WTC11 (cell line): ENCODE results near the gene CCHCR1. TPM values are rescaled to one million over a fixed set of nuclear protein-coding genes. Genes with fewer than 3 reads are reported as not detected.

Experiments
- ATAC-seq: fragments of 200-7000 bp; cut with Tn5 transposase; 2 replicates; pipeline ENCODE4 v1.10.0; 2021; ENCODE audit warnings: mild to moderate bottlenecking, moderate library complexity
- CTCF ChIA-PET: fragments of 300-600 bp; sonication (Branson Sonifier 250); formaldehyde crosslinking; loops from one replicate; lab custom pipeline; 2021; ENCODE audit warnings: antibody characterized with exemption; lab: Charles Lee
- POLR2A ChIA-PET: fragments of 350-600 bp; sonication (Branson Sonifier 250); formaldehyde crosslinking; loops from one replicate; lab custom pipeline; 2021; ENCODE audit warnings: antibody characterized with exemption; lab: Charles Lee
- DNase-seq: peaks from one replicate; pipeline ENCODE4 v3.0.0; 2021; ENCODE audit warnings: low spot score
- H3K27ac Mint-ChIP-seq: 2 replicates; pipeline ENCODE4 v1.8.0; 2021; ENCODE audit warnings: mixed read lengths
- H3K27me3 Mint-ChIP-seq: 2 replicates; pipeline ENCODE4 v1.8.0; 2021; ENCODE audit warnings: low read depth, mild to moderate bottlenecking, moderate library complexity, mixed read lengths
- H3K36me3 Mint-ChIP-seq: 2 replicates; pipeline ENCODE4 v1.8.0; 2021; ENCODE audit warnings: mixed read lengths
- H3K4me1 Mint-ChIP-seq: 2 replicates; pipeline ENCODE4 v1.8.0; 2022; ENCODE audit warnings: mixed read lengths
- H3K4me3 Mint-ChIP-seq: 2 replicates; pipeline ENCODE4 v1.8.0; 2021; ENCODE audit warnings: mild to moderate bottlenecking, moderate library complexity, mixed read lengths
- H3K9me3 Mint-ChIP-seq: 2 replicates; pipeline ENCODE4 v1.8.0; 2021; ENCODE audit warnings: mixed read lengths
- ATF1 ChIP-seq: sonication (generic); formaldehyde crosslinking; IDR thresholded peaks from 2 replicates; pipeline ENCODE4 v1.8.1; 2023; ENCODE audit warnings: mild to moderate bottlenecking, moderate library complexity, missing genetic modification reagents
- CBFB ChIP-seq: sonication (generic); formaldehyde crosslinking; IDR thresholded peaks from 2 replicates; pipeline ENCODE4 v1.8.1; 2022; ENCODE audit warnings: mild to moderate bottlenecking, low read depth, missing genetic modification reagents
- CREM ChIP-seq: sonication (generic); formaldehyde crosslinking; IDR thresholded peaks from 2 replicates; pipeline ENCODE4 v1.8.1; 2022; ENCODE audit warnings: mild to moderate bottlenecking, missing genetic modification reagents, moderate library complexity
- FOXK1 ChIP-seq: sonication (generic); formaldehyde crosslinking; IDR thresholded peaks from 2 replicates; pipeline ENCODE4 v1.8.0; 2022; ENCODE audit warnings: mild to moderate bottlenecking, moderate library complexity, missing genetic modification reagents
- JAZF1 ChIP-seq: fragments of 250-450 bp; sonication (Bioruptor Pico); IDR thresholded peaks from 2 replicates; pipeline ENCODE4 v1.9.0; 2021; ENCODE audit warnings: moderate library complexity, mild to moderate bottlenecking, inconsistent platforms
- JUN ChIP-seq: sonication (generic); formaldehyde crosslinking; IDR thresholded peaks from 2 replicates; pipeline ENCODE4 v1.8.0; 2023; ENCODE audit warnings: mild to moderate bottlenecking, missing genetic modification reagents
- NFATC4 ChIP-seq: fragments of 250-450 bp; sonication (Bioruptor Pico); IDR thresholded peaks from 2 replicates; pipeline ENCODE4 v1.9.0; 2021; ENCODE audit warnings: mild to moderate bottlenecking
- NFE2L1 ChIP-seq: sonication (generic); formaldehyde crosslinking; IDR thresholded peaks from 2 replicates; pipeline ENCODE4 v1.8.1; 2023; ENCODE audit warnings: missing genetic modification reagents
- SMAD3 ChIP-seq: sonication (generic); formaldehyde crosslinking; IDR thresholded peaks from 2 replicates; pipeline ENCODE4 v1.8.0; 2022; ENCODE audit warnings: missing genetic modification reagents, mild to moderate bottlenecking, borderline replicate concordance
- SOX15 ChIP-seq: fragments of 250-450 bp; sonication (Bioruptor Pico); IDR thresholded peaks from 2 replicates; pipeline ENCODE4 v1.9.0; 2021; ENCODE audit warnings: mild to moderate bottlenecking
- ZBTB21 ChIP-seq: sonication (generic); formaldehyde crosslinking; IDR thresholded peaks from 2 replicates; pipeline ENCODE4 v1.8.1; 2023; ENCODE audit warnings: mild to moderate bottlenecking, missing genetic modification reagents, borderline replicate concordance
- ZNF263 ChIP-seq: sonication (generic); formaldehyde crosslinking; IDR thresholded peaks from 2 replicates; pipeline ENCODE4 v1.8.1; 2022; ENCODE audit warnings: low read depth, mild to moderate bottlenecking, moderate library complexity, missing genetic modification reagents
- ZNF317 ChIP-seq: sonication (generic); formaldehyde crosslinking; IDR thresholded peaks from 2 replicates; pipeline ENCODE4 v1.8.1; 2023; ENCODE audit warnings: low read depth, mild to moderate bottlenecking, moderate library complexity, missing genetic modification reagents, borderline replicate concordance
- total RNA-seq: library from RNA; stranded (reverse); gene quantifications from 3 replicates; pipeline ENCODE4 v1.2.3, GENCODE V29; 2021
- TF ChIP-seq, protein P1 (sequence below): fragments of 250-450 bp; sonication (Bioruptor Pico); IDR thresholded peaks from 2 replicates; pipeline ENCODE4 v2.1.2; 2022; ENCODE audit warnings: mild to moderate bottlenecking, moderate library complexity
- TF ChIP-seq, protein P2 (sequence below): sonication (generic); formaldehyde crosslinking; IDR thresholded peaks from 2 replicates; pipeline ENCODE4 v1.8.1; 2022; ENCODE audit warnings: missing genetic modification reagents, borderline replicate concordance
- TF ChIP-seq, protein P3 (sequence below): fragments of 250-450 bp; sonication (Bioruptor Pico); IDR thresholded peaks from 2 replicates; pipeline ENCODE4 v1.9.0; 2021; ENCODE audit warnings: mild to moderate bottlenecking
- TF ChIP-seq, protein P4 (sequence below): fragments of 250-450 bp; sonication (Bioruptor Pico); IDR thresholded peaks from 2 replicates; pipeline ENCODE4 v1.9.0; 2021; ENCODE audit warnings: mild to moderate bottlenecking, borderline replicate concordance
- TF ChIP-seq, protein P5 (sequence below): fragments of 250-450 bp; sonication (Bioruptor Pico); IDR thresholded peaks from 2 replicates; pipeline ENCODE4 v1.8.0; 2021; ENCODE audit warnings: mild to moderate bottlenecking
- TF ChIP-seq, protein P6 (sequence below): sonication (generic); formaldehyde crosslinking; IDR thresholded peaks from 2 replicates; pipeline ENCODE4 v1.8.1; 2023; ENCODE audit warnings: mild to moderate bottlenecking, missing genetic modification reagents, moderate library complexity
- TF ChIP-seq, protein P7 (sequence below): sonication (generic); formaldehyde crosslinking; IDR thresholded peaks from 2 replicates; pipeline ENCODE4 v1.8.1; 2023; ENCODE audit warnings: mild to moderate bottlenecking, missing genetic modification reagents, moderate library complexity
- TF ChIP-seq, protein P8 (sequence below): sonication (generic); formaldehyde crosslinking; conservative IDR thresholded peaks from 2 replicates; pipeline ENCODE4 v1.8.1; 2022; ENCODE audit warnings: mild to moderate bottlenecking, missing genetic modification reagents
- TF ChIP-seq, protein P9 (sequence below): fragments of 250-450 bp; sonication (Bioruptor Pico); IDR thresholded peaks from 2 replicates; pipeline ENCODE4 v1.9.0; 2021; ENCODE audit warnings: mild to moderate bottlenecking

CCHCR1 gene
- total RNA-seq, 1 experiment from 2014 or later, result 58.7 TPM

DNA sequence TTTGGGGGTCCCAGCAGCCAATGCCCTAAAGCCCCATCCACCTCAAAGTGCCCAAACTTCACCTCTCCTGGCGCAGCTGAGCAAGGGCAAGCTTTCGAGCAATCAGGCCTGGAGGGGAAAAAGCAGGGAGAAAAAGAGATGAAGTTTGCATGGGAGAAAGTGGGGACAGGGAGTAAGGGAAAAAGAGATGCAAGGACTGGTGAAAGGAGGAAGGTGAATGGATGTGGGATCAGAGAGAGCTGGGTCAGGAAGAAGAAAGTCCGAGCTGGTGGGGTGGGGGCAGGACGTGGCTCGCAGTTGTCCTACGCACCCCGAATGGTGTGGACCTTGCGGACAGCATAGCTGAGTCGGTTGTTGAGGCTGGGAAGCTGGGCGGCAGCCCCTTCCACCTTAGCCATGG is 12.2 kb downstream of the CCHCR1 start:
- POLR2A ChIA-PET, result interaction anchor here (0.9 kb wide), 1 partner anchor 27 kb away, joined by 4 read pairs; no protein-coding TSS in a partner anchor
- CTCF ChIA-PET, result interaction anchor here (0.6 to 1.6 kb wide), 2 partner anchors 8 to 531 kb away, joined by 3 to 6 read pairs; no protein-coding TSS in a partner anchor
- DNase-seq (no peak), ATAC-seq (no peak)
- no peak overlapping the region; the same call in 1 of the 2 replicates for H3K27ac Mint-ChIP-seq
- H3K4me1 Mint-ChIP-seq, result peaks cover 20% of the 10 kb centered on the region
- H3K9me3 Mint-ChIP-seq, result no peaks in the 10 kb centered on the region
- TF ChIP-seq SOX15, result no peak
- TF ChIP-seq SMAD3 (CRISPR knock-in tag), result no peak
- no peak for TF ChIP-seq CREM
- no peak for TF ChIP-seq NFE2L1 (CRISPR knock-in tag)
- no peak for TF ChIP-seq NFATC4 (CRISPR knock-in tag)
- TF ChIP-seq, protein P1, sequence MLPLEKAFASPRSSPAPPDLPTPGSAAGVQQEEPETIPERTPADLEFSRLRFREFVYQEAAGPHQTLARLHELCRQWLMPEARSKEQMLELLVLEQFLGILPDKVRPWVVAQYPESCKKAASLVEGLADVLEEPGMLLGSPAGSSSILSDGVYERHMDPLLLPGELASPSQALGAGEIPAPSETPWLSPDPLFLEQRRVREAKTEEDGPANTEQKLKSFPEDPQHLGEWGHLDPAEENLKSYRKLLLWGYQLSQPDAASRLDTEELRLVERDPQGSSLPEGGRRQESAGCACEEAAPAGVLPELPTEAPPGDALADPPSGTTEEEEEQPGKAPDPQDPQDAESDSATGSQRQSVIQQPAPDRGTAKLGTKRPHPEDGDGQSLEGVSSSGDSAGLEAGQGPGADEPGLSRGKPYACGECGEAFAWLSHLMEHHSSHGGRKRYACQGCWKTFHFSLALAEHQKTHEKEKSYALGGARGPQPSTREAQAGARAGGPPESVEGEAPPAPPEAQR (CRISPR knock-in tag), result no peak
- TF ChIP-seq, protein P2, sequence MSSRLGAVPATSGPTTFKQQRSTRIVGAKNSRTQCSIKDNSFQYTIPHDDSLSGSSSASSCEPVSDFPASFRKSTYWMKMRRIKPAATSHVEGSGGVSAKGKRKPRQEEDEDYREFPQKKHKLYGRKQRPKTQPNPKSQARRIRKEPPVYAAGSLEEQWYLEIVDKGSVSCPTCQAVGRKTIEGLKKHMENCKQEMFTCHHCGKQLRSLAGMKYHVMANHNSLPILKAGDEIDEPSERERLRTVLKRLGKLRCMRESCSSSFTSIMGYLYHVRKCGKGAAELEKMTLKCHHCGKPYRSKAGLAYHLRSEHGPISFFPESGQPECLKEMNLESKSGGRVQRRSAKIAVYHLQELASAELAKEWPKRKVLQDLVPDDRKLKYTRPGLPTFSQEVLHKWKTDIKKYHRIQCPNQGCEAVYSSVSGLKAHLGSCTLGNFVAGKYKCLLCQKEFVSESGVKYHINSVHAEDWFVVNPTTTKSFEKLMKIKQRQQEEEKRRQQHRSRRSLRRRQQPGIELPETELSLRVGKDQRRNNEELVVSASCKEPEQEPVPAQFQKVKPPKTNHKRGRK (CRISPR knock-in tag), result no peak
- no peak for TF ChIP-seq JUN (CRISPR knock-in tag)
- TF ChIP-seq, protein P3, sequence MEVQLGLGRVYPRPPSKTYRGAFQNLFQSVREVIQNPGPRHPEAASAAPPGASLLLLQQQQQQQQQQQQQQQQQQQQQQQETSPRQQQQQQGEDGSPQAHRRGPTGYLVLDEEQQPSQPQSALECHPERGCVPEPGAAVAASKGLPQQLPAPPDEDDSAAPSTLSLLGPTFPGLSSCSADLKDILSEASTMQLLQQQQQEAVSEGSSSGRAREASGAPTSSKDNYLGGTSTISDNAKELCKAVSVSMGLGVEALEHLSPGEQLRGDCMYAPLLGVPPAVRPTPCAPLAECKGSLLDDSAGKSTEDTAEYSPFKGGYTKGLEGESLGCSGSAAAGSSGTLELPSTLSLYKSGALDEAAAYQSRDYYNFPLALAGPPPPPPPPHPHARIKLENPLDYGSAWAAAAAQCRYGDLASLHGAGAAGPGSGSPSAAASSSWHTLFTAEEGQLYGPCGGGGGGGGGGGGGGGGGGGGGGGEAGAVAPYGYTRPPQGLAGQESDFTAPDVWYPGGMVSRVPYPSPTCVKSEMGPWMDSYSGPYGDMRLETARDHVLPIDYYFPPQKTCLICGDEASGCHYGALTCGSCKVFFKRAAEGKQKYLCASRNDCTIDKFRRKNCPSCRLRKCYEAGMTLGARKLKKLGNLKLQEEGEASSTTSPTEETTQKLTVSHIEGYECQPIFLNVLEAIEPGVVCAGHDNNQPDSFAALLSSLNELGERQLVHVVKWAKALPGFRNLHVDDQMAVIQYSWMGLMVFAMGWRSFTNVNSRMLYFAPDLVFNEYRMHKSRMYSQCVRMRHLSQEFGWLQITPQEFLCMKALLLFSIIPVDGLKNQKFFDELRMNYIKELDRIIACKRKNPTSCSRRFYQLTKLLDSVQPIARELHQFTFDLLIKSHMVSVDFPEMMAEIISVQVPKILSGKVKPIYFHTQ, result no peak
- TF ChIP-seq FOXK1 (CRISPR knock-in tag), result no peak
- no peak overlapping the region for H3K4me3 Mint-ChIP-seq
- H3K27me3 Mint-ChIP-seq, result no peaks in the 10 kb centered on the region
- H3K36me3 Mint-ChIP-seq, result peaks cover 53% of the 10 kb centered on the region

DNA sequence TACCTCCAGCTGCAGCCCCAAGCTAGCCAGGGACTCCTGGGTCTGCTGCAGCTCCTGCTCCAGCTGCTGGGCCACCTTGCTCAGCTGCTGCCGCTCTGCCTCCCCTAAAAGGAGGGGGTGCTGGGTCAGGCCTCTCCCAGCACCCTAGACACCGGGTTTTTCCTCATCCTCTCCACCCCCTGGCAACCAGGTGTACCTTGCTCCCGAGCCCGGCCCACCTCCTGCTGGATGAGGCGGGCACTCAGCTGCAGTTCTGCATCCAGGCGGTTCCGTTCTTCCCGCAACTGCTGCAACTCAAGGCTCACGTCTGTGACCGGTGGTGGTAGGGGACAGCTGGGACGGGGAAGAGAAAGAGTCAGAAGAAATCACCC is 12.6 kb downstream of the CCHCR1 start:
- no peaks in the 10 kb centered on the region for H3K27me3 Mint-ChIP-seq
- no peak overlapping the region for H3K27ac Mint-ChIP-seq
- H3K4me1 Mint-ChIP-seq, result peaks cover 21% of the 10 kb centered on the region
- POLR2A ChIA-PET, result interaction anchor here (0.9 kb wide), 1 partner anchor 27 kb away, joined by 4 read pairs; no protein-coding TSS in a partner anchor
- CTCF ChIA-PET, result interaction anchor here (1.6 kb wide), 1 partner anchor 8 kb away, joined by 6 read pairs; no protein-coding TSS in a partner anchor
- H3K9me3 Mint-ChIP-seq, result no peaks in the 10 kb centered on the region
- no peak overlapping the region for H3K4me3 Mint-ChIP-seq
- DNase-seq (no peak), ATAC-seq (no peak)
- peaks cover 48% of the 10 kb centered on the region for H3K36me3 Mint-ChIP-seq
- TF ChIP-seq, protein P4, sequence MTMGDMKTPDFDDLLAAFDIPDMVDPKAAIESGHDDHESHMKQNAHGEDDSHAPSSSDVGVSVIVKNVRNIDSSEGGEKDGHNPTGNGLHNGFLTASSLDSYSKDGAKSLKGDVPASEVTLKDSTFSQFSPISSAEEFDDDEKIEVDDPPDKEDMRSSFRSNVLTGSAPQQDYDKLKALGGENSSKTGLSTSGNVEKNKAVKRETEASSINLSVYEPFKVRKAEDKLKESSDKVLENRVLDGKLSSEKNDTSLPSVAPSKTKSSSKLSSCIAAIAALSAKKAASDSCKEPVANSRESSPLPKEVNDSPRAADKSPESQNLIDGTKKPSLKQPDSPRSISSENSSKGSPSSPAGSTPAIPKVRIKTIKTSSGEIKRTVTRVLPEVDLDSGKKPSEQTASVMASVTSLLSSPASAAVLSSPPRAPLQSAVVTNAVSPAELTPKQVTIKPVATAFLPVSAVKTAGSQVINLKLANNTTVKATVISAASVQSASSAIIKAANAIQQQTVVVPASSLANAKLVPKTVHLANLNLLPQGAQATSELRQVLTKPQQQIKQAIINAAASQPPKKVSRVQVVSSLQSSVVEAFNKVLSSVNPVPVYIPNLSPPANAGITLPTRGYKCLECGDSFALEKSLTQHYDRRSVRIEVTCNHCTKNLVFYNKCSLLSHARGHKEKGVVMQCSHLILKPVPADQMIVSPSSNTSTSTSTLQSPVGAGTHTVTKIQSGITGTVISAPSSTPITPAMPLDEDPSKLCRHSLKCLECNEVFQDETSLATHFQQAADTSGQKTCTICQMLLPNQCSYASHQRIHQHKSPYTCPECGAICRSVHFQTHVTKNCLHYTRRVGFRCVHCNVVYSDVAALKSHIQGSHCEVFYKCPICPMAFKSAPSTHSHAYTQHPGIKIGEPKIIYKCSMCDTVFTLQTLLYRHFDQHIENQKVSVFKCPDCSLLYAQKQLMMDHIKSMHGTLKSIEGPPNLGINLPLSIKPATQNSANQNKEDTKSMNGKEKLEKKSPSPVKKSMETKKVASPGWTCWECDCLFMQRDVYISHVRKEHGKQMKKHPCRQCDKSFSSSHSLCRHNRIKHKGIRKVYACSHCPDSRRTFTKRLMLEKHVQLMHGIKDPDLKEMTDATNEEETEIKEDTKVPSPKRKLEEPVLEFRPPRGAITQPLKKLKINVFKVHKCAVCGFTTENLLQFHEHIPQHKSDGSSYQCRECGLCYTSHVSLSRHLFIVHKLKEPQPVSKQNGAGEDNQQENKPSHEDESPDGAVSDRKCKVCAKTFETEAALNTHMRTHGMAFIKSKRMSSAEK (CRISPR knock-in tag), result no peak
- no peak for TF ChIP-seq ZBTB21 (CRISPR knock-in tag)
- TF ChIP-seq, protein P5, sequence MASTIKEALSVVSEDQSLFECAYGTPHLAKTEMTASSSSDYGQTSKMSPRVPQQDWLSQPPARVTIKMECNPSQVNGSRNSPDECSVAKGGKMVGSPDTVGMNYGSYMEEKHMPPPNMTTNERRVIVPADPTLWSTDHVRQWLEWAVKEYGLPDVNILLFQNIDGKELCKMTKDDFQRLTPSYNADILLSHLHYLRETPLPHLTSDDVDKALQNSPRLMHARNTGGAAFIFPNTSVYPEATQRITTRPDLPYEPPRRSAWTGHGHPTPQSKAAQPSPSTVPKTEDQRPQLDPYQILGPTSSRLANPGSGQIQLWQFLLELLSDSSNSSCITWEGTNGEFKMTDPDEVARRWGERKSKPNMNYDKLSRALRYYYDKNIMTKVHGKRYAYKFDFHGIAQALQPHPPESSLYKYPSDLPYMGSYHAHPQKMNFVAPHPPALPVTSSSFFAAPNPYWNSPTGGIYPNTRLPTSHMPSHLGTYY (CRISPR knock-in tag), result no peak
- no peak for TF ChIP-seq CBFB (CRISPR knock-in tag)
- TF ChIP-seq ATF1, result no peak
- no peak for TF ChIP-seq ZNF263 (CRISPR knock-in tag)
- TF ChIP-seq, protein P6, sequence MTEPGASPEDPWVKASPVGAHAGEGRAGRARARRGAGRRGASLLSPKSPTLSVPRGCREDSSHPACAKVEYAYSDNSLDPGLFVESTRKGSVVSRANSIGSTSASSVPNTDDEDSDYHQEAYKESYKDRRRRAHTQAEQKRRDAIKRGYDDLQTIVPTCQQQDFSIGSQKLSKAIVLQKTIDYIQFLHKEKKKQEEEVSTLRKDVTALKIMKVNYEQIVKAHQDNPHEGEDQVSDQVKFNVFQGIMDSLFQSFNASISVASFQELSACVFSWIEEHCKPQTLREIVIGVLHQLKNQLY, result no peak
- no peak for TF ChIP-seq JAZF1 (CRISPR knock-in tag)
- TF ChIP-seq, protein P7, sequence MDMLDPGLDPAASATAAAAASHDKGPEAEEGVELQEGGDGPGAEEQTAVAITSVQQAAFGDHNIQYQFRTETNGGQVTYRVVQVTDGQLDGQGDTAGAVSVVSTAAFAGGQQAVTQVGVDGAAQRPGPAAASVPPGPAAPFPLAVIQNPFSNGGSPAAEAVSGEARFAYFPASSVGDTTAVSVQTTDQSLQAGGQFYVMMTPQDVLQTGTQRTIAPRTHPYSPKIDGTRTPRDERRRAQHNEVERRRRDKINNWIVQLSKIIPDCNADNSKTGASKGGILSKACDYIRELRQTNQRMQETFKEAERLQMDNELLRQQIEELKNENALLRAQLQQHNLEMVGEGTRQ, result no peak
- TF ChIP-seq, protein P8, sequence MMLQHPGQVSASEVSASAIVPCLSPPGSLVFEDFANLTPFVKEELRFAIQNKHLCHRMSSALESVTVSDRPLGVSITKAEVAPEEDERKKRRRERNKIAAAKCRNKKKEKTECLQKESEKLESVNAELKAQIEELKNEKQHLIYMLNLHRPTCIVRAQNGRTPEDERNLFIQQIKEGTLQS (CRISPR knock-in tag), result no peak
- TF ChIP-seq, protein P9, sequence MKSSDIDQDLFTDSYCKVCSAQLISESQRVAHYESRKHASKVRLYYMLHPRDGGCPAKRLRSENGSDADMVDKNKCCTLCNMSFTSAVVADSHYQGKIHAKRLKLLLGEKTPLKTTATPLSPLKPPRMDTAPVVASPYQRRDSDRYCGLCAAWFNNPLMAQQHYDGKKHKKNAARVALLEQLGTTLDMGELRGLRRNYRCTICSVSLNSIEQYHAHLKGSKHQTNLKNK (CRISPR knock-in tag), result no peak
- no peak for TF ChIP-seq ZNF317 (CRISPR knock-in tag)
